OCI-LY7 (cell line): ENCODE measurements around the gene SLMAP. TPM values are rescaled to one million over a fixed set of nuclear protein-coding genes. Genes with fewer than 3 reads are reported as not detected.

ENCODE experiments used
- BruUV-seq: library from RNA; stranded (reverse); fragments of 400-500 nt; replicated peaks from 2 replicates; lab custom pipeline; 2021; lab: Mats Ljungman, UMichigan
- CTCF ChIA-PET: fragments of 300-600 bp; sonication (Branson Sonifier 250); formaldehyde crosslinking; loops from one replicate; lab custom pipeline; 2022; ENCODE audit warnings: antibody characterized with exemption; ENCODE audit not compliant: unreplicated experiment; lab: Charles Lee
- POLR2A ChIA-PET: fragments of 300-600 bp; sonication (Branson Sonifier 250); formaldehyde crosslinking; loops from one replicate; lab custom pipeline; 2022; ENCODE audit warnings: antibody characterized with exemption; lab: Charles Lee
- DNase-seq: peaks from one replicate; pipeline ENCODE4 v3.0.0-alpha.2; 2015; ENCODE audit warnings: low spot score
- H2AFZ ChIP-seq: fragments of 200-600 bp; sonication (generic), shearing (Covaris generic); 2 replicates; pipeline ENCODE4 v1.6.1; 2014; ENCODE audit warnings: mild to moderate bottlenecking, antibody characterized with exemption, low read length, moderate library complexity
- H3K27ac ChIP-seq: fragments of 200-600 bp; sonication (generic); 2 replicates; pipeline ENCODE4 v1.5.1; 2014; ENCODE audit warnings: mixed run types, low read depth, mild to moderate bottlenecking, moderate library complexity, low read length, inconsistent platforms; ENCODE audit not compliant: poor library complexity, severe bottlenecking
- H3K36me3 ChIP-seq: fragments of 200-600 bp; sonication (generic); 2 replicates; pipeline ENCODE4 v1.6.1; 2014; ENCODE audit warnings: mild to moderate bottlenecking, antibody characterized with exemption, low read length, moderate library complexity, mixed read lengths; ENCODE audit not compliant: insufficient read depth
- H3K4me1 ChIP-seq: fragments of 200-600 bp; sonication (generic); 2 replicates; pipeline ENCODE4 v1.5.1; 2014; ENCODE audit warnings: mild to moderate bottlenecking, low read length; ENCODE audit not compliant: insufficient read depth, poor library complexity, severe bottlenecking
- H3K4me2 ChIP-seq: fragments of 200-600 bp; sonication (generic); 2 replicates; pipeline ENCODE4 v1.6.1; 2014; ENCODE audit warnings: mild to moderate bottlenecking, low read length
- H3K4me3 ChIP-seq: fragments of 200-600 bp; sonication (generic); 2 replicates; pipeline ENCODE4 v1.5.1; 2014; ENCODE audit warnings: mild to moderate bottlenecking, low read depth, low read length; ENCODE audit not compliant: poor library complexity, severe bottlenecking
- H3K79me2 ChIP-seq: fragments of 200-600 bp; sonication (generic); 2 replicates; pipeline ENCODE4 v1.6.1; 2016; ENCODE audit warnings: low read depth, mild to moderate bottlenecking, low read length, moderate library complexity, mixed read lengths; ENCODE audit not compliant: insufficient read depth
- H3K9me2 ChIP-seq: fragments of 200-600 bp; sonication (generic); 2 replicates; pipeline ENCODE4 v1.6.1; 2016; ENCODE audit warnings: mild to moderate bottlenecking, low read length, mixed read lengths; ENCODE audit not compliant: insufficient read depth
- H3K9me3 ChIP-seq: fragments of 200-600 bp; sonication (generic); 2 replicates; pipeline ENCODE4 v1.6.1; 2014; ENCODE audit warnings: mild to moderate bottlenecking, mixed run types, low read length, mixed read lengths
- H4K20me1 ChIP-seq: fragments of 200-600 bp; sonication (generic); 2 replicates; pipeline ENCODE4 v1.6.1; 2014; ENCODE audit warnings: mild to moderate bottlenecking, antibody characterized with exemption, low read length, moderate library complexity, mixed read lengths; ENCODE audit not compliant: insufficient read depth
- EZH2phosphoT487 ChIP-seq: fragments of 200-600 bp; sonication (generic); IDR thresholded peaks from 2 replicates; pipeline ENCODE4 v1.6.1; 2018; ENCODE audit warnings: low read depth, borderline replicate concordance, mild to moderate bottlenecking, mixed run types, antibody characterized with exemption, low read length, moderate library complexity, mixed read lengths
- intact Hi-C: fragments of 100-400 bp; cut with micrococcal nuclease; formaldehyde crosslinking; loops from one replicate; pipeline ENCODE4 v1.10.0; 2022; ENCODE audit not compliant: unreplicated experiment
- total RNA-seq, 2 experiments: library from RNA; depleted of rRNA in 1 of 2; stranded (reverse); fragments of >200 nt in 1 of 2; shearing (Covaris generic) in 1 of 2; gene quantifications; 2 replicates each; pipeline ENCODE4 v1.2.3, GENCODE V29; 2014 to 2022
- TF ChIP-seq, protein P1 (sequence below): fragments of 200-600 bp; sonication (generic); conservative IDR thresholded peaks from 2 replicates; pipeline ENCODE4 v1.5.1; 2014; ENCODE audit warnings: mild to moderate bottlenecking, antibody characterized with exemption, low read length, moderate library complexity, mixed read lengths

SLMAP gene
- total RNA-seq, 2 experiments from 2014 or later, result 41.6 to 68.4 TPM

DNA sequence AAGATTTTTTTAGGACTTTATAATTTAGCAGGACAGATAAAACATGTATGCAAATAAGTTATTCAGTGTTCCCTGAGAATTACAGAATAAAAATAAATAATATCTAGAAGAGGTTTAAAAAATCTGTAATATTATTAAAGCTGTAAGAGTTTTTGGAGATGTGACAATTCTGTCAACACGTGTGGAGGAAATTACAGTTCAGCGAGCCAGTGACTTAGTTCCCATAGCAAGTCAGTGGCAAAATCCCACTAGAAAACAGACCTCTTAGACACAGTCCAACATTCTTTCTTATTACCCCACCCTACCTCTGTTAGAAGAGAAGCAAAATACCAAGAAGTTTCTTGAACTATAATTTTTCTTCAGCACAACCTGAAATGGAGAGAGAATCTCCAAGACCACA is 47.1 kb upstream of the SLMAP start:
- Histone ChIP-seq H3K79me2 (no peaks in the 10 kb centered on the region), H3K4me2 (no peak overlapping the region), H3K4me3 (no peak overlapping the region), H3K9me3 (no peaks in the 10 kb centered on the region), H3K36me3 (no peaks in the 10 kb centered on the region), H3K27ac (no peak overlapping the region), H3K9me2 (no peaks in the 10 kb centered on the region), H2AFZ (peak overlapping the region; percentile 88), H4K20me1 (no peaks in the 10 kb centered on the region), H3K4me1 (no peaks in the 10 kb centered on the region)
- no peak for DNase-seq
- intact Hi-C loops, result no loop called here
- ChIA-PET CTCF (no interaction called here), POLR2A (interaction anchor here (1.0 to 1.3 kb wide), 3 partner anchors 19 to 64 kb away, joined by 3 read pairs; no protein-coding TSS in a partner anchor)
- no peak for TF ChIP-seq EZH2phosphoT487
- TF ChIP-seq, protein P1, sequence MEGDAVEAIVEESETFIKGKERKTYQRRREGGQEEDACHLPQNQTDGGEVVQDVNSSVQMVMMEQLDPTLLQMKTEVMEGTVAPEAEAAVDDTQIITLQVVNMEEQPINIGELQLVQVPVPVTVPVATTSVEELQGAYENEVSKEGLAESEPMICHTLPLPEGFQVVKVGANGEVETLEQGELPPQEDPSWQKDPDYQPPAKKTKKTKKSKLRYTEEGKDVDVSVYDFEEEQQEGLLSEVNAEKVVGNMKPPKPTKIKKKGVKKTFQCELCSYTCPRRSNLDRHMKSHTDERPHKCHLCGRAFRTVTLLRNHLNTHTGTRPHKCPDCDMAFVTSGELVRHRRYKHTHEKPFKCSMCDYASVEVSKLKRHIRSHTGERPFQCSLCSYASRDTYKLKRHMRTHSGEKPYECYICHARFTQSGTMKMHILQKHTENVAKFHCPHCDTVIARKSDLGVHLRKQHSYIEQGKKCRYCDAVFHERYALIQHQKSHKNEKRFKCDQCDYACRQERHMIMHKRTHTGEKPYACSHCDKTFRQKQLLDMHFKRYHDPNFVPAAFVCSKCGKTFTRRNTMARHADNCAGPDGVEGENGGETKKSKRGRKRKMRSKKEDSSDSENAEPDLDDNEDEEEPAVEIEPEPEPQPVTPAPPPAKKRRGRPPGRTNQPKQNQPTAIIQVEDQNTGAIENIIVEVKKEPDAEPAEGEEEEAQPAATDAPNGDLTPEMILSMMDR, result no peak
- BruUV-seq, result no TSS peak

- Histone ChIP-seq H3K4me2 (no peak overlapping the region), H3K9me2 (no peaks in the 10 kb centered on the region)
These were observed 46.5 kb upstream of the SLMAP start for GRCh38 chr3:57709559-57709958.

DNA sequence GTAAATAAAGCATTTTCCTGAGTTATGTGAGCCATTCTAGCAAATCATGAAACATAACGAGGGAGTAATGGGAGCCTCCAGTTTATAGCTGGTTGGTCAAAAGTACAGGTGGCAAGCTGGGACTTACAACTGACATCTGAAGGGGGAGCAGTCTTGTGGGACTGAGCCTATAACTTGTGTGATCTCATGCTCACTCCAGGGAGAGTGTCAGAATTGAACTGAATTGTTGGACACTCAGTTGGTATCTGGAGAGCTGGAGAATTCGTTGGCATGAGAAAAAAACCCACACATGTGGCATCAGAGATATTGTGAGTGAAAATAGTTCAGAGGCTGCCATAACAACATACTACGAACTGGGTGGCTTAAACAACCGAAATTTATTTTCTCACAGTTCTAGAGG is 40.4 kb upstream of the SLMAP start:
- POLR2A ChIA-PET, result interaction anchor here (0.6 to 1.3 kb wide), 3 partner anchors 11 to 137 kb away, joined by 3 read pairs; no protein-coding TSS in a partner anchor
- no peaks in the 10 kb centered on the region for H3K36me3 ChIP-seq
- no peaks in the 10 kb centered on the region for H3K79me2 ChIP-seq
- H4K20me1 ChIP-seq, result no peaks in the 10 kb centered on the region
- no peak for DNase-seq
- TF ChIP-seq EZH2phosphoT487, result no peak
- TF ChIP-seq, protein P1, result no peak
- H3K4me2 ChIP-seq, result no peak overlapping the region
- no peaks in the 10 kb centered on the region for H3K9me2 ChIP-seq
- H2AFZ ChIP-seq, result no peak overlapping the region
- intact Hi-C loops, result no loop called here
- CTCF ChIA-PET, result no interaction called here
- no peak overlapping the region for H3K4me3 ChIP-seq
- no peaks in the 10 kb centered on the region for H3K4me1 ChIP-seq
- BruUV-seq, result no TSS peak
- no peak overlapping the region for H3K27ac ChIP-seq
- H3K9me3 ChIP-seq, result no peaks in the 10 kb centered on the region

More at GRCh38 chr3:57709559-57709958, 46.5 kb upstream of the SLMAP start:
- no peak for DNase-seq
- CTCF ChIA-PET, result no interaction called here
- no peaks in the 10 kb centered on the region for H3K4me1 ChIP-seq
- no TSS peak for BruUV-seq
- no peaks in the 10 kb centered on the region for H3K36me3 ChIP-seq
- POLR2A ChIA-PET, result interaction anchor here (1.2 to 1.3 kb wide), 2 partner anchors 18 to 23 kb away, joined by 3 read pairs; no protein-coding TSS in a partner anchor
- H2AFZ ChIP-seq, result peak overlapping the region; percentile 88
- intact Hi-C loops, result no loop called here
- H3K9me3 ChIP-seq, result no peaks in the 10 kb centered on the region
- no peaks in the 10 kb centered on the region for H4K20me1 ChIP-seq
- H3K27ac ChIP-seq, result no peak overlapping the region
- no peaks in the 10 kb centered on the region for H3K79me2 ChIP-seq
- H3K4me3 ChIP-seq, result no peak overlapping the region
- TF ChIP-seq EZH2phosphoT487, result no peak
- TF ChIP-seq, protein P1, result no peak
